ENCODE data around the gene MAP2K4.
"Not testable (repeated sequence)": the region's sequence is repeated elsewhere in the genome, so short reads cannot be mapped to it uniquely, and the experiment has no call there.

MAP2K4 gene

DNA sequence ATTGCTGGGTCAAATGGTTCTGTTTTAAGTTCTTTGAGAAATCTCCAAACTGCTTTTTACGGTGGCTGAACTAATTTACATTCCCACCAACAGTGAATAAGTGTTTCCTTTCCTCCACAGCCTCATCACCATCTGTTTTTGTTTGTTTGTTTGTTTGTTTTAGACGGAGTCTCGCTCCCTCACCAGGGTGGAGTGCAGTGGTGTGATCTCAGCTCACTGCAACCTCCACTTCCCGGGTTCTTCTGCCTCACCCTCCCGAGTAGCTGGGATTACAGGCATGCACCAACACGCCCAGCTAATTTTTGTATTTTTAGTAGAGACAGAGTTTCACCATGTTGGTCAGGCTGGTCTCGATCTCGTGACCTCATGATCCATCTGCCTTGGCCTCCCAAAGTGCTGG lies 141.5 kb downstream of the MAP2K4 start:
- DNase-seq (ENCODE audit: low read depth in 2 of 2), result not testable (repeated sequence)

DNA sequence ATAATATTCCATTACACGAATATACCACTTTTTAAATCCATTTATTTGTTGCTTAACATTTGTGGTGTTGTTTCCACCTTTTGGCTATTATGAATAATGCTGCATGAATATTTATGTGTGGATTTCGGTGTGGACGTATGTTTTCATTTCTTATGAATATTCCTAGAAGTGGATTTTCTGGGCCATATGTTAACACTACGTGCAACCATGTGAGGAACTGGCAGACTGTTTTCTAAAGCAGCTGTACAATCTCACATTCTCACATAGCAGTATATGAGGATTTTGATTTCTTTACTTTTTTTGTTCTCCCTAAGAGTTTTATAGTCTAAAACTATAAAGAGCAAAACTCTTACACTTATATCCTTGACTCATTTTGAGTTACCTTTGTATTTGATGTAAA lies 143.4 kb downstream of the MAP2K4 start:
- no peak for DNase-seq (ENCODE audit: low read depth in 2 of 2)

DNA sequence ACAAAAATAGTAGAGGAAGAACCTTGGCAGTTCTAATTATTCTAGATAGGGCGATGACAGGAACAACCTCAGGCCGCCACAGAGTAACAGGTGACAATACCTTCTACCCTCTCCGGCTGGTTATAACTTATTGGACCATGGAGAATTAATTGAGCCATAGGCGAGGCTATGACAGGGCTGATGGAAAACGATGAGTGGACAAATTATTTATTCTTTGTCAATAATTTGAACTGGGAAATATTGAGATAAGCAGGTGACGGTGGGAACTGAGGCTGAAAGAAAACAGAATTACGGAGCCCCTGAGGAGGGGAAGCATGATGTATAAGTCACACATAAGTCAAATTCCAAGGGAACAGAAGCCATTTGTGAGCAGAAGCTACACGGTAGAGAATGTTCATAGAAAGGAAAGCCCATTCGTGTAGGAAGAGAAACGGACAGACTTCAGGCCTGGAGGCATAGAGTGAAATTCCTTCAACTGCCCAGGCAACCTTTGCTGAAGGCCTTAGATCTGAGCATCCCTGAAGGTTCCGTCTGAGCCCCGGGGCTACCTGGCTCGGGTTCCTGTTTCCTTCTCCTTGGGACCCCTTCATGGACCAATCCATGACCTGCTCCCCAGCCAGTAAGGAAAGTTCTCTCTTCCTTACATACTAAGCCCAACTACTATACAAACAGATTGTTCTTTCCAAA lies 158.1 kb downstream of the MAP2K4 start:
- DNase-seq (ENCODE audit: low read depth in 2 of 2), result no peak

GRCh38 chr17:12180644-12181261 lies 160.1 kb downstream of the MAP2K4 start:
- DNase-seq (ENCODE audit: low read depth in 2 of 2), result no peak

- DNase-seq (ENCODE audit: low read depth in 2 of 2), result no peak
These were observed 167.0 kb downstream of the MAP2K4 start for GRCh38 chr17:12187658-12188057.

DNA sequence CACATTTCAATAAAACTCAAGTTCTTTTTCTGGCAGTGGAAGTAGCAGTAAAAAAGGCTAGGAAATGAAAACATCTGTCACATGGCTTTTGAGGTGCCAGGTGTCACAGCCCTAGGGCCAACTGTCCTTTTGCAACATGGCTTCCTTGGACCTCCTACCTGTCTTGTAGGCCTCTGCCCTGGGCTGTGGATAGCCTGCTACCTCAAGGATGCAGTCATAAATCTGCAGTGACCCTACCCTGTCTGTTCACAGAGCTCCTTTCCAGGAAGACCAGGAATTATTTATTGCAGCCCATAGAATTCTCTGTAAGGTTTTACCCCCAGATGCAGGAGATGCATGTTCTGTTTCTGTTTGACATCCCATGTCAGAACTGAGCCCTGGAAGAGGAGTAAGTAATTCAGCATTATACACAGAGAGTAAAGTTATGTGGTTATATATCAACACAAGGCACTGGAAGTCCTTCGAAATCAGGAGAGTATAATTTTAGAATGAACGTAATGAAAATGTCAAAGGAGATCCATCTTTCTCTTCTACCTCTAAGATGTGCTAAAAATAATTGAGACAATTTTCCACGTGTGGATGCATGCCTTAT lies 172.6 kb downstream of the MAP2K4 start:
- DNase-seq (ENCODE audit: low read depth in 2 of 2), result no peak

Data from stimulated activated CD8-positive, alpha-beta memory T cell treated with anti-CD3 and anti-CD28 coated beads, Interleukin-2, amount 100 ng/mL, for 1 hour (primary cell).